GM23338 (cell line): ENCODE results near the gene NECTIN3.

ENCODE experiments used
- EZH2 ChIP-seq: fragments of 200-600 bp; sonication (generic); IDR thresholded peaks from one replicate; pipeline ENCODE4 v1.8.0; 2017; ENCODE audit warnings: antibody characterized with exemption, mild to moderate bottlenecking, low read depth; ENCODE audit not compliant: unreplicated experiment
- POLR2AphosphoS5 ChIP-seq: IDR thresholded peaks from 2 replicates; pipeline ENCODE4 v1.6.1; 2016; ENCODE audit warnings: antibody characterized with exemption, low read depth
- TF ChIP-seq, protein P1 (sequence below), 2 experiments: fragments of 200-600 bp in 1 of 2; sonication (generic) in 1 of 2; conservative IDR thresholded peaks; 2 replicates each; pipeline versions ENCODE4 v1.5.1 to v1.6.1; 2016 to 2017; ENCODE audit warnings: antibody characterized with exemption in 2 of 2, low read depth in 2 of 2, mild to moderate bottlenecking in 2 of 2, moderate library complexity in 1 of 2

- TF ChIP-seq EZH2 (no peak), POLR2AphosphoS5 (no peak)
- TF ChIP-seq, protein P1, sequence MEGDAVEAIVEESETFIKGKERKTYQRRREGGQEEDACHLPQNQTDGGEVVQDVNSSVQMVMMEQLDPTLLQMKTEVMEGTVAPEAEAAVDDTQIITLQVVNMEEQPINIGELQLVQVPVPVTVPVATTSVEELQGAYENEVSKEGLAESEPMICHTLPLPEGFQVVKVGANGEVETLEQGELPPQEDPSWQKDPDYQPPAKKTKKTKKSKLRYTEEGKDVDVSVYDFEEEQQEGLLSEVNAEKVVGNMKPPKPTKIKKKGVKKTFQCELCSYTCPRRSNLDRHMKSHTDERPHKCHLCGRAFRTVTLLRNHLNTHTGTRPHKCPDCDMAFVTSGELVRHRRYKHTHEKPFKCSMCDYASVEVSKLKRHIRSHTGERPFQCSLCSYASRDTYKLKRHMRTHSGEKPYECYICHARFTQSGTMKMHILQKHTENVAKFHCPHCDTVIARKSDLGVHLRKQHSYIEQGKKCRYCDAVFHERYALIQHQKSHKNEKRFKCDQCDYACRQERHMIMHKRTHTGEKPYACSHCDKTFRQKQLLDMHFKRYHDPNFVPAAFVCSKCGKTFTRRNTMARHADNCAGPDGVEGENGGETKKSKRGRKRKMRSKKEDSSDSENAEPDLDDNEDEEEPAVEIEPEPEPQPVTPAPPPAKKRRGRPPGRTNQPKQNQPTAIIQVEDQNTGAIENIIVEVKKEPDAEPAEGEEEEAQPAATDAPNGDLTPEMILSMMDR (conservative IDR thresholded peaks at IDR 0.05; ENCODE audit: low read depth in 2 of 2) = no peak
Observed at GRCh38 chr3:111165411-111165810, 93.8 kb downstream of the NECTIN3 start.
